Keratinocyte (primary cell): ENCODE results near the gene SEMA3D. TPM values are rescaled to one million over a fixed set of nuclear protein-coding genes. Genes with fewer than 3 reads are reported as not detected.
A peak's percentile ranks its signal among the peaks of the same experiment; 100 is the strongest.

Experiments used
- DNase-seq: peaks from one replicate; pipeline ENCODE4 v3.0.0-alpha.2; 2011; ENCODE audit warnings: low read depth, missing footprints, low spot score
- FAIRE-seq: peaks from 2 replicates; lab custom pipeline; 2011; peaks lifted over from hg19 to GRCh38; lab: Jason Lieb, UNC
- H2AFZ ChIP-seq: 2 replicates; pipeline ENCODE4 v1.6.0; 2012; ENCODE audit warnings: low read length, control low read depth, inconsistent platforms; ENCODE audit not compliant: control insufficient read depth
- H3K27ac ChIP-seq: 2 replicates; pipeline ENCODE4 v1.5.1; 2011; ENCODE audit warnings: low read length; ENCODE audit not compliant: control insufficient read depth, insufficient read depth
- H3K27me3 ChIP-seq: 3 replicates; pipeline ENCODE4 v1.6.0; 2011; ENCODE audit warnings: low read length; ENCODE audit not compliant: control insufficient read depth, insufficient read depth; ENCODE audit errors: extremely low read depth
- H3K36me3 ChIP-seq, 2 experiments: 2 replicates in 1 of 2; 3 replicates in 1 of 2; pipeline ENCODE4 v1.5.1; 2011; ENCODE audit warnings: low read length in 2 of 2, mild to moderate bottlenecking in 1 of 2; ENCODE audit not compliant: control insufficient read depth in 2 of 2, insufficient read depth in 2 of 2; ENCODE audit errors: extremely low read depth in 1 of 2
- H3K4me1 ChIP-seq: 3 replicates; pipeline ENCODE4 v1.5.1; 2011; ENCODE audit warnings: low read length; ENCODE audit not compliant: control insufficient read depth, insufficient read depth; ENCODE audit errors: extremely low read depth
- H3K4me2 ChIP-seq: 3 replicates; pipeline ENCODE4 v1.6.0; 2011; ENCODE audit warnings: low read depth, low read length; ENCODE audit not compliant: control insufficient read depth, insufficient read depth; ENCODE audit errors: extremely low read depth
- H3K4me3 ChIP-seq, 3 experiments: fragments of 200-600 bp in 1 of 3; sonication (generic) in 1 of 3; 2 replicates in 2 of 3; 3 replicates in 1 of 3; pipeline ENCODE4 v1.5.1; 2011 to 2016; ENCODE audit warnings: low read length in 3 of 3, mild to moderate bottlenecking in 3 of 3, control low read depth in 2 of 3, inconsistent platforms in 1 of 3, low read depth in 1 of 3, mixed read lengths in 1 of 3, mixed run types in 1 of 3, moderate library complexity in 1 of 3; ENCODE audit not compliant: control insufficient read depth in 2 of 3, insufficient read depth in 2 of 3; ENCODE audit errors: extremely low read depth in 1 of 3
- H3K79me2 ChIP-seq: 2 replicates; pipeline ENCODE4 v1.6.0; 2012; ENCODE audit warnings: low read length; ENCODE audit not compliant: control insufficient read depth, insufficient read depth
- H3K9ac ChIP-seq: 3 replicates; pipeline ENCODE4 v1.6.0; 2011; ENCODE audit warnings: low read length; ENCODE audit not compliant: control insufficient read depth, insufficient read depth; ENCODE audit errors: extremely low read depth
- H3K9me1 ChIP-seq: 3 replicates; pipeline ENCODE4 v1.6.0; 2011; ENCODE audit warnings: low read length; ENCODE audit not compliant: control insufficient read depth, insufficient read depth; ENCODE audit errors: extremely low read depth
- H3K9me3 ChIP-seq: 2 replicates; pipeline ENCODE4 v1.5.1; 2012; ENCODE audit warnings: low read depth, low read length; ENCODE audit not compliant: control insufficient read depth
- H4K20me1 ChIP-seq: 3 replicates; pipeline ENCODE4 v1.6.0; 2011; ENCODE audit warnings: low read length; ENCODE audit not compliant: control insufficient read depth, insufficient read depth; ENCODE audit errors: extremely low read depth
- CTCF ChIP-seq, 3 experiments: IDR thresholded peaks in 1 of 3; conservative IDR thresholded peaks in 1 of 3; optimal IDR thresholded peaks in 1 of 3; 2 replicates in 2 of 3; 3 replicates in 1 of 3; pipeline versions ENCODE3 to v1.5.1; 2011; ENCODE audit warnings: low read length in 3 of 3, mild to moderate bottlenecking in 3 of 3, moderate library complexity in 2 of 3, control low read depth in 1 of 3, inconsistent platforms in 1 of 3; ENCODE audit not compliant: insufficient read depth in 2 of 3; ENCODE audit errors: extremely low read depth in 1 of 3
- EZH2 ChIP-seq: IDR thresholded peaks from one replicate; pipeline ENCODE4 v1.6.1; 2012; ENCODE audit warnings: inconsistent platforms, mild to moderate bottlenecking, low read length, moderate library complexity
- dilution Hi-C: fragments of 300-500 bp; cut with MboI; formaldehyde crosslinking; loops from one replicate; pipeline ENCODE4 v1.7.0; 2020; ENCODE audit warnings: low sequenced_read_pairs; ENCODE audit not compliant: extremely low pct_ligation_motif_present
- polyA plus RNA-seq, 5 experiments: library from polyadenylated mRNA; depleted of rRNA in 3 of 5; stranded (reverse) in 3 of 5; stranded (forward) in 1 of 5; unstranded in 1 of 5; fragments of >200 nt; gene quantifications; 1 replicate in 1 of 5; 2 replicates in 3 of 5; 3 replicates in 1 of 5; pipeline versions ENCODE4 v1.2.1 to v1.2.3, GENCODE V29; 2011 to 2012; ENCODE audit warnings: missing spikeins in 2 of 5, low read depth in 1 of 5, low replicate concordance in 1 of 5

SEMA3D gene
- polyA plus RNA-seq, 1 donor (not counting 4 experiments of a cell fraction or from before 2014, with no cell fraction given) = 5.2 TPM

- H3K4me3 ChIP-seq = peak overlapping the region in 1 of 3 experiments; percentile 26
- H3K9ac ChIP-seq = no peak overlapping the region
- dilution Hi-C loops = no loop called here
- TF ChIP-seq EZH2 (no peak), CTCF (optimal IDR thresholded peaks at IDR 0.05 in 1 of 3, IDR thresholded peaks at IDR 0.05 in 1 of 3, conservative IDR thresholded peaks at IDR 0.05 in 1 of 3; ENCODE audit: extremely low read depth in 1 of 3, insufficient read depth in 2 of 3, low read length in 3 of 3) (no peak)
- peak; percentile 80 for FAIRE-seq
- peaks cover 21% of the 10 kb centered on the region for H3K4me1 ChIP-seq
- H4K20me1 ChIP-seq = no peaks in the 10 kb centered on the region
- H3K79me2 ChIP-seq = no peaks in the 10 kb centered on the region
- H3K4me2 ChIP-seq = peak overlapping the region; percentile 66
- DNase-seq = no peak
- H3K9me1 ChIP-seq = no peaks in the 10 kb centered on the region
- H3K27ac ChIP-seq = peak overlapping the region; percentile 28
- no peaks in the 10 kb centered on the region for H3K36me3 ChIP-seq
- H2AFZ ChIP-seq = no peak overlapping the region
- H3K27me3 ChIP-seq = no peaks in the 10 kb centered on the region
- H3K9me3 ChIP-seq = no peaks in the 10 kb centered on the region
These were observed 72.5 kb downstream of the SEMA3D start for GRCh38 chr7:85114342-85114741.

- no peaks in the 10 kb centered on the region for H3K36me3 ChIP-seq
- no peak for TF ChIP-seq CTCF (optimal IDR thresholded peaks at IDR 0.05 in 1 of 3, IDR thresholded peaks at IDR 0.05 in 1 of 3, conservative IDR thresholded peaks at IDR 0.05 in 1 of 3; ENCODE audit: extremely low read depth in 1 of 3, insufficient read depth in 2 of 3, low read length in 3 of 3)
- no peak for TF ChIP-seq EZH2
- dilution Hi-C loops = no loop called here
- H3K79me2 ChIP-seq = no peaks in the 10 kb centered on the region
- H3K4me3 ChIP-seq = no peak overlapping the region
- H2AFZ ChIP-seq = no peak overlapping the region
- H3K9me1 ChIP-seq = no peaks in the 10 kb centered on the region
- DNase-seq (no peak), FAIRE-seq (no peak)
- H3K9me3 ChIP-seq = no peaks in the 10 kb centered on the region
- no peaks in the 10 kb centered on the region for H3K27me3 ChIP-seq
- H3K9ac ChIP-seq = no peak overlapping the region
- no peak overlapping the region for H3K27ac ChIP-seq
- no peak overlapping the region for H3K4me2 ChIP-seq
- H4K20me1 ChIP-seq = no peaks in the 10 kb centered on the region
- H3K4me1 ChIP-seq = peaks cover 21% of the 10 kb centered on the region
These were observed 75.1 kb downstream of the SEMA3D start for GRCh38 chr7:85111761-85112160.
